ENCODE results near the gene GSE1. TPM values are rescaled to one million over a fixed set of nuclear protein-coding genes. Genes with fewer than 3 reads are reported as not detected.

The GSE1 gene
- total and polyA plus RNA-seq, 2 experiments from 2014 or later, result 32.4 to 135 TPM

- no peak for TF ChIP-seq ETS1 (IDR thresholded peaks at IDR 0.05)
- no peak for TF ChIP-seq CTCF (conservative IDR thresholded peaks at IDR 0.05; ENCODE audit: low read depth in 2 of 2)
- TF ChIP-seq ZNF114 (CRISPR knock-in tag; IDR thresholded peaks at IDR 0.05), result no peak
These were observed 37.2 kb upstream of the GSE1 start (continued) for GRCh38 chr16:85575920-85576319.

- Histone ChIP-seq H3K79me2 (replicated peaks; ENCODE audit: insufficient read depth) (peaks cover 61% of the 10 kb centered on the region), H3K4me2 (no peak overlapping the region), H3K4me3 (no peak overlapping the region), H2AFZ (no peak overlapping the region), H3K27ac (ENCODE audit: low read depth) (no peak overlapping the region), H3K9me2 (ENCODE audit: insufficient read depth) (no peaks in the 10 kb centered on the region), H3F3A (replicated peaks; ENCODE audit: low read depth) (peaks cover 43% of the 10 kb centered on the region), H3K4me1 (ENCODE audit: insufficient read depth) (peaks cover 71% of the 10 kb centered on the region), H4K20me1 (replicated peaks; ENCODE audit: insufficient read depth) (no peaks in the 10 kb centered on the region; the same call in 1 of the 2 replicates), H3K27me3 (ENCODE audit: insufficient read depth) (peaks cover 16% of the 10 kb centered on the region), H3K36me3 (ENCODE audit: insufficient read depth) (no peaks in the 10 kb centered on the region)
- no peak overlapping the region for H3K4me3 Mint-ChIP-seq
- H3K27ac Mint-ChIP-seq, result no peak overlapping the region
- peaks cover 5% of the 10 kb centered on the region for H3K36me3 Mint-ChIP-seq (ENCODE audit: low read depth)
- ATAC-seq (no peak), DNase-seq (ENCODE audit: low spot score) (no peak)
- H3K27me3 Mint-ChIP-seq (ENCODE audit: insufficient read depth, low read depth, poor library complexity), result peaks cover 45% of the 10 kb centered on the region
- peaks cover 8% of the 10 kb centered on the region; the same call in 2 of the 3 replicates for H3K9me3 Mint-ChIP-seq
- peaks cover 82% of the 10 kb centered on the region for H3K4me1 Mint-ChIP-seq
- TF ChIP-seq EZH2 (IDR thresholded peaks at IDR 0.05; ENCODE audit: low read depth, unreplicated experiment) (no peak), ZNF462 (CRISPR knock-in tag; IDR thresholded peaks at IDR 0.05) (no peak), CTCF (conservative IDR thresholded peaks at IDR 0.05; ENCODE audit: low read depth in 2 of 2) (no peak), ZNF331 (CRISPR knock-in tag; IDR thresholded peaks at IDR 0.05; ENCODE audit: low read depth) (no peak), REST (IDR thresholded peaks at IDR 0.05; ENCODE audit: unreplicated experiment) (no peak), ZNF114 (CRISPR knock-in tag; IDR thresholded peaks at IDR 0.05) (no peak), JUNB (IDR thresholded peaks at IDR 0.05; ENCODE audit: unreplicated experiment) (no peak), POLR2AphosphoS5 (IDR thresholded peaks at IDR 0.05; ENCODE audit: low read depth) (no peak)
These were observed 36.2 kb upstream of the GSE1 start for GRCh38 chr16:85576944-85577343.
